Spleen (tissue), 11 donors: Measurements from ENCODE around the gene CDH15. TPM values are rescaled to one million over a fixed set of nuclear protein-coding genes. Genes with fewer than 3 reads are reported as not detected.

Experiments used
- DNase-seq: peaks from one replicate; pipeline ENCODE4 v3.0.0-alpha.2; 2020
- H3K27ac ChIP-seq, 8 donors: fragments of 200-600 bp; sonication (generic) in 7 of 8; 1 replicate in 4 of 8; 2 replicates in 4 of 8; pipeline versions ENCODE4 v1.5.0 to v1.8.0; 2016 to 2021; ENCODE audit warnings: inconsistent platforms in 4 of 8, mild to moderate bottlenecking in 4 of 8, moderate library complexity in 1 of 8
- H3K27me3 ChIP-seq, 7 donors: fragments of 200-600 bp; sonication (generic) in 6 of 7; replicated peaks in 1 of 7; 1 replicate in 4 of 7; 2 replicates in 3 of 7; pipeline versions ENCODE4 v1.5.0 to v1.8.0; 2016 to 2021; ENCODE audit warnings: inconsistent platforms in 3 of 7, mild to moderate bottlenecking in 1 of 7
- H3K36me3 ChIP-seq, 6 donors: fragments of 200-600 bp; sonication (generic) in 5 of 6; 1 replicate in 4 of 6; 2 replicates in 2 of 6; pipeline versions ENCODE4 v1.5.0 to v1.8.0; 2016 to 2021; ENCODE audit warnings: inconsistent platforms in 2 of 6
- H3K4me1 ChIP-seq, 6 donors: fragments of 200-600 bp; sonication (generic) in 5 of 6; 1 replicate in 3 of 6; 2 replicates in 3 of 6; pipeline versions ENCODE4 v1.5.0 to v1.8.0; 2016 to 2021; ENCODE audit warnings: inconsistent platforms in 3 of 6
- H3K4me3 ChIP-seq, 8 donors: fragments of 200-600 bp; sonication (generic) in 7 of 8; 1 replicate in 4 of 8; 2 replicates in 4 of 8; pipeline versions ENCODE4 v1.5.0 to v1.8.0; 2016 to 2021; ENCODE audit warnings: inconsistent platforms in 4 of 8, mild to moderate bottlenecking in 4 of 8, moderate library complexity in 2 of 8
- H3K9me3 ChIP-seq, 8 donors: fragments of 200-600 bp; sonication (generic) in 7 of 8; 1 replicate in 4 of 8; 2 replicates in 4 of 8; pipeline versions ENCODE4 v1.5.0 to v1.8.0; 2016 to 2021; ENCODE audit warnings: inconsistent platforms in 4 of 8
- POLR2A ChIP-seq, 3 donors: fragments of 450-650 bp; IDR thresholded peaks; one replicate each; pipeline ENCODE4 v1.5.1; 2017; ENCODE audit warnings: antibody characterized with exemption in 3 of 3, mild to moderate bottlenecking in 1 of 3
- POLR2AphosphoS5 ChIP-seq, 3 donors: sonication (generic); formaldehyde crosslinking; IDR thresholded peaks; one replicate each; pipeline ENCODE4 v1.5.1; 2017; ENCODE audit warnings: antibody characterized with exemption in 3 of 3
- WGBS, 5 donors: extraction: QIAGEN DNeasy Blood & Tissue Kit in 3 of 5; methylation state at CpG; one replicate each; pipeline versions ENCODE4 v1.1.5 to v1.1.7; 2013 to 2018; 5-methylcytosine and 5-hydroxymethylcytosine counted together
- intact Hi-C: fragments of 100-400 bp; cut with DNase I; formaldehyde crosslinking; loops from one replicate; pipeline ENCODE4 v1.15.0; 2023; ENCODE audit warnings: low total_unique reads
- polyA plus RNA-seq, 3 donors: library from polyadenylated mRNA; stranded (reverse); fragments of 200-250 nt; gene quantifications; one replicate each; pipeline ENCODE4 v1.2.1, GENCODE V29; 2013
- total RNA-seq, 7 donors: library from RNA; depleted of rRNA in 3 of 7; stranded (reverse); fragments of >200 nt in 3 of 7; fragmentation: NEBNext Ultra II Directional in 4 of 7; extraction: Animal tissue kit (Norgen Biotek cat#: 25700) in 4 of 7; gene quantifications; one replicate each; pipeline versions ENCODE4 v1.1.0 to v1.2.1, GENCODE V29; 2016 to 2021
- TF ChIP-seq, protein P1 (sequence below), 11 experiments: fragments of 200-600 bp in 7 of 11; fragments of 450-650 bp in 4 of 11; sonication (generic) in 4 of 11; IDR thresholded peaks in 8 of 11; conservative IDR thresholded peaks in 3 of 11; 1 replicate in 7 of 11; 2 replicates in 4 of 11; pipeline versions ENCODE4 v1.4.0 to v1.8.0; 2016 to 2021; ENCODE audit warnings: antibody characterized with exemption in 11 of 11, inconsistent platforms in 4 of 11, mild to moderate bottlenecking in 1 of 11
- donor health status: healthy with polysubstance abuse.
- donor health status: DM: no; HTN: no; CAD: no; lungs with moderate emphysema.
- donor health status: DM: no; HTN: no; CAD: no.
- donor health status: Bipolar disorder and iron deficiency.
- donor health status: healthy.
- donor health status: DM: no; HTN: no; CAD: no.
- donor health status: DM: yes; HTN: yes; CAD: no.

CDH15 gene
- total and polyA plus RNA-seq, 10 donors, result 0.14 to 7.4 (median 1.2) TPM

DNA sequence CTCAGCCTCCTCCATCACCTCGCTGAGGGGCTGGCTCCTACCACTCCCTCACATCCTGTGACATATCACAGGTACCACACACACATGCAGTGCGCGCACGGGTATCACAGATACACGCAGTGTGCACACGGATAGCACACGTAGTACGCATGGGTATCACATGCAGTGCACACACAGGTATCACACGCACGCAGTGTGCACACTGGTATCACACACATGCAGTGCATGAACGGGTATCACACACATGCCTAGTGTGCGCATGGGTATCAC lies 47.8 kb upstream of the CDH15 start:
- H3K36me3 ChIP-seq, result peaks cover 0 to 96% (median 38%) of the 10 kb centered on the region in 6 donors
- DNase-seq, result peak; percentile 65
- H3K27me3 ChIP-seq, result no peaks in the 10 kb centered on the region
- intact Hi-C loops, result no loop called here
- peaks cover 0 to 50% (median 38%) of the 10 kb centered on the region in 6 donors for H3K4me1 ChIP-seq
- no peaks in the 10 kb centered on the region for H3K9me3 ChIP-seq
- H3K27ac ChIP-seq, result peak overlapping the region in 1 of 8 donors; percentile 79
- H3K4me3 ChIP-seq, result no peak overlapping the region
- WGBS, 5 donors, result 91 to 98% (median 97%) methylated on average over 11 to 12 of the region's 12 CpGs
- TF ChIP-seq POLR2A (IDR thresholded peaks at IDR 0.05) (no peak), POLR2AphosphoS5 (IDR thresholded peaks at IDR 0.05) (no peak)
- TF ChIP-seq, protein P1, sequence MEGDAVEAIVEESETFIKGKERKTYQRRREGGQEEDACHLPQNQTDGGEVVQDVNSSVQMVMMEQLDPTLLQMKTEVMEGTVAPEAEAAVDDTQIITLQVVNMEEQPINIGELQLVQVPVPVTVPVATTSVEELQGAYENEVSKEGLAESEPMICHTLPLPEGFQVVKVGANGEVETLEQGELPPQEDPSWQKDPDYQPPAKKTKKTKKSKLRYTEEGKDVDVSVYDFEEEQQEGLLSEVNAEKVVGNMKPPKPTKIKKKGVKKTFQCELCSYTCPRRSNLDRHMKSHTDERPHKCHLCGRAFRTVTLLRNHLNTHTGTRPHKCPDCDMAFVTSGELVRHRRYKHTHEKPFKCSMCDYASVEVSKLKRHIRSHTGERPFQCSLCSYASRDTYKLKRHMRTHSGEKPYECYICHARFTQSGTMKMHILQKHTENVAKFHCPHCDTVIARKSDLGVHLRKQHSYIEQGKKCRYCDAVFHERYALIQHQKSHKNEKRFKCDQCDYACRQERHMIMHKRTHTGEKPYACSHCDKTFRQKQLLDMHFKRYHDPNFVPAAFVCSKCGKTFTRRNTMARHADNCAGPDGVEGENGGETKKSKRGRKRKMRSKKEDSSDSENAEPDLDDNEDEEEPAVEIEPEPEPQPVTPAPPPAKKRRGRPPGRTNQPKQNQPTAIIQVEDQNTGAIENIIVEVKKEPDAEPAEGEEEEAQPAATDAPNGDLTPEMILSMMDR (IDR thresholded peaks at IDR 0.05 in 8 of 11, conservative IDR thresholded peaks at IDR 0.05 in 3 of 11), result no peak

DNA sequence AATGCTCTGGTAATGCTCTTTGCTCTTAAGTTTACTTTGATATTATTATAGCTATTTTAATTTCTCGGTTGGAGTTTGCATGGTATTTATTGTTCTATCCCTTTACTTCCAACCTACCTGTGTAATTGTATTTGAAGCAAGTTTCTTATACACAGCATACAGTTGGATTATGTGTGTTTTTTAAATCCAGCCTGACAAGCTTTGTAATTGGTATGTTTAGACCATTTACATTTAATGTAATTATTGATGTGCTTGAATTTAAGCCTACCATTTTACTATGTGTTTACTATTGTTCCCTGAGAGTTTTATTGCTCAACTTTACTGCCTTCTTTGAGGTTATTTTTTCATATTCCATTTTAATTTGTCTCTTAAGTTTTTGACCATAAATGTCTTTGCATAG lies 42.2 kb upstream of the CDH15 start:
- Histone ChIP-seq H3K4me3 (no peak overlapping the region), H3K27ac (no peak overlapping the region), H3K4me1 (no peaks in the 10 kb centered on the region), H3K36me3 (peaks cover 0 to 93% (median 24%) of the 10 kb centered on the region in 6 donors), H3K27me3 (no peaks in the 10 kb centered on the region), H3K9me3 (no peaks in the 10 kb centered on the region)
- 95 to 100% (median 98%) methylated on average over 1 of the region's 1 CpG for WGBS, 5 donors
- TF ChIP-seq, protein P1 (IDR thresholded peaks at IDR 0.05 in 8 of 11, conservative IDR thresholded peaks at IDR 0.05 in 3 of 11), result no peak
- no peak for TF ChIP-seq POLR2AphosphoS5 (IDR thresholded peaks at IDR 0.05)
- TF ChIP-seq POLR2A (IDR thresholded peaks at IDR 0.05), result no peak
- no peak for DNase-seq
- intact Hi-C loops, result no loop called here

DNA sequence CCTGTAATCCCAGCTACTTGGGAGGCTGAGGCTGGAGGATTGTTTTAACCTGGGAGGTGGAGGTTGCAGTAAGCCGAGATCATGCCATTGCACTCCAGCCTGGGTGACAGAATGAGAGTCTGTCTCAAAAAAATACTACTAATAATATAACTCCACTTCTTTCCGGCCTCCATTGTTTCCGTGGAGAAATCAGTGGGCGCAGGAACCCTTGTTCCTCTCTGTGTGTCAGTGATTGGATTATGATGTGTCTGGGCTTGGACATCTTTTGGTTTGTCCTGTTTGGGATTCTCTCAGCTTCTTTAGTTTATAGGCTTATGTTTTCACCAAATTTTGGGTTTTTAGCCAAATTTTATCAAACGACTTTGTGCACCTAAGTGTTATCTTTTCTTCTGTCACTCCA lies 41.1 kb upstream of the CDH15 start:
- H3K9me3 ChIP-seq, result no peaks in the 10 kb centered on the region
- H3K27ac ChIP-seq, result no peak overlapping the region
- 96 to 99% (median 97%) methylated on average over 5 of the region's 5 CpGs for WGBS, 5 donors
- TF ChIP-seq, protein P1 (IDR thresholded peaks at IDR 0.05 in 8 of 11, conservative IDR thresholded peaks at IDR 0.05 in 3 of 11), result no peak
- TF ChIP-seq POLR2A (IDR thresholded peaks at IDR 0.05), result no peak
- TF ChIP-seq POLR2AphosphoS5 (IDR thresholded peaks at IDR 0.05), result no peak
- no peak overlapping the region for H3K4me3 ChIP-seq
- H3K36me3 ChIP-seq, result peaks cover 0 to 94% (median 33%) of the 10 kb centered on the region in 6 donors
- intact Hi-C loops, result no loop called here
- H3K4me1 ChIP-seq, result no peaks in the 10 kb centered on the region
- no peaks in the 10 kb centered on the region for H3K27me3 ChIP-seq
- no peak for DNase-seq

DNA sequence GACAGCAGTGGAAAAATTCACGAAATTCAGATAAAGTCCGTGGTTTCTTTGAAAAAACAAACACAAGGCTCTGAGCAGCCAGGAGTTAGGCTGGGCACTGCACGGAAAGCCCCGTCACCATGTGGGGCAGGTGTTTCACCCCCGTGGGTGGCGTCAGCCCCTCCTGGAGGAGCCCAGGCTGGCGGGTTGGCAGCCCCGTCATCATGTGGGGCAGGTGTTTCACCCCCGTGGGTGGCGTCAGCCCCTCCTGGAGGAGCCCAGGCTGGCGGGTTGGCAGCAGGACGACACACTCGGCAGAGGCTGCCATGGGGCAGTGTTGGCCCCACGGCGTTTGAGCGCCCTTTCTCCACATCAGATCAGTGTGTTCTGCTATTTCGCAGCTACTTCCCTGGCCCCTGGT lies 39.8 kb upstream of the CDH15 start:
- peaks cover 0 to 94% (median 45%) of the 10 kb centered on the region in 6 donors for H3K36me3 ChIP-seq
- no peak overlapping the region for H3K4me3 ChIP-seq
- WGBS, 5 donors, result 85 to 90% (median 90%) methylated on average over 14 to 17 of the region's 17 CpGs
- H3K4me1 ChIP-seq, result no peaks in the 10 kb centered on the region
- TF ChIP-seq, protein P1 (IDR thresholded peaks at IDR 0.05 in 8 of 11, conservative IDR thresholded peaks at IDR 0.05 in 3 of 11), result no peak
- TF ChIP-seq POLR2AphosphoS5 (IDR thresholded peaks at IDR 0.05) (no peak), POLR2A (IDR thresholded peaks at IDR 0.05) (no peak)
- no peak for DNase-seq
- intact Hi-C loops, result no loop called here
- no peaks in the 10 kb centered on the region for H3K9me3 ChIP-seq
- no peak overlapping the region for H3K27ac ChIP-seq
- H3K27me3 ChIP-seq, result no peaks in the 10 kb centered on the region
